HG03521 (cell line): ENCODE data around the gene XCL1.

Source experiments
- ATAC-seq: cut with Tn5 transposase; IDR thresholded peaks from one replicate; pipeline ENCODE4 v1.9.1; 2021; ENCODE audit warnings: mild to moderate bottlenecking, moderate library complexity; ENCODE audit not compliant: unreplicated experiment

Gene XCL1

GRCh38 chr1:168603501-168604110 is 27.2 kb downstream of the XCL1 start:
- peak; percentile 54 for ATAC-seq

- no peak for ATAC-seq
Measured at GRCh38 chr1:168605443-168605842, 29.0 kb downstream of the XCL1 start.

DNA sequence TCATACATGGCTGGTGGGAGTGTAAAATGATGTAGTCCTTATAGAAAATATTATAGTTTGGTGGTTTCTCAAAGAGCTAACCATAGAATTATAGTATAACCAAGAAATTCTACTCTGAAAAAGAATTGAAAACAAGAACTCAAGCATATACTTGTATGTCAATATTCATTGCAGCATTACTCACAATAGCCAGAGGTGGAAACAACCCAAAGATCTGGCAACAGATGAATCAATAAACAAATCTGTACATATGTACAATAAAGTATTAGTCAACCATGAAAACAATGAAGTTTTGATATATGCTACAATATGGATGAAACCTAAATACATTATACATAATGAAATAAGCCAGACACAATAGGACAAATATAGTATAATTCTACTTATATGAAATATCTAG is 29.7 kb downstream of the XCL1 start:
- ATAC-seq, result no peak

DNA sequence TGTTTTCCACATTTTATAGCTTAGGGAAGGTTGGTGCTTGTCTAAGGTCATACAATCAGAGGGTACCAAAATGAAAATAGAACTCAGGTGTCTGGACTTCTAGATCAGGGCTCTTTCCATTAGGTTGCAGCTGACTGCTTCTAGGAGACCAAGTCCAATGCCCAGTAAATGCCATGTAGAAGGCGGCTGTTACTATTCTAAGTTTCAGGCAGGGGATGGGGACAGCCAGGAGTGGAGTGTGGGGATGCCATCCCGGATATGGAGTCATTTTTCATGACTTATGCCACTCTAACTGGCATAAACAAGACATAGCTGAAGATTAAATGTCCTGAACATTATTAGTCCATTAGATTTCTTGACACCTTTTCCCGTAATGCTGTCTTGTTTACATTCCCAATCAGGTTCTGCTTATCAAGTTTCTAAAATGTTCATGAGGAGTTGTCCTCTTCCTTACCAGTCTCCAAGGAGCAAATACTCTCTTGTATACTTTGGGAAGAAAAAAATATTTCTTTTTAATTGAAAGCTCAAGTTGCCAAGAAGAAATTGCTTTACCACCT is 31.5 kb downstream of the XCL1 start:
- no peak for ATAC-seq

DNA sequence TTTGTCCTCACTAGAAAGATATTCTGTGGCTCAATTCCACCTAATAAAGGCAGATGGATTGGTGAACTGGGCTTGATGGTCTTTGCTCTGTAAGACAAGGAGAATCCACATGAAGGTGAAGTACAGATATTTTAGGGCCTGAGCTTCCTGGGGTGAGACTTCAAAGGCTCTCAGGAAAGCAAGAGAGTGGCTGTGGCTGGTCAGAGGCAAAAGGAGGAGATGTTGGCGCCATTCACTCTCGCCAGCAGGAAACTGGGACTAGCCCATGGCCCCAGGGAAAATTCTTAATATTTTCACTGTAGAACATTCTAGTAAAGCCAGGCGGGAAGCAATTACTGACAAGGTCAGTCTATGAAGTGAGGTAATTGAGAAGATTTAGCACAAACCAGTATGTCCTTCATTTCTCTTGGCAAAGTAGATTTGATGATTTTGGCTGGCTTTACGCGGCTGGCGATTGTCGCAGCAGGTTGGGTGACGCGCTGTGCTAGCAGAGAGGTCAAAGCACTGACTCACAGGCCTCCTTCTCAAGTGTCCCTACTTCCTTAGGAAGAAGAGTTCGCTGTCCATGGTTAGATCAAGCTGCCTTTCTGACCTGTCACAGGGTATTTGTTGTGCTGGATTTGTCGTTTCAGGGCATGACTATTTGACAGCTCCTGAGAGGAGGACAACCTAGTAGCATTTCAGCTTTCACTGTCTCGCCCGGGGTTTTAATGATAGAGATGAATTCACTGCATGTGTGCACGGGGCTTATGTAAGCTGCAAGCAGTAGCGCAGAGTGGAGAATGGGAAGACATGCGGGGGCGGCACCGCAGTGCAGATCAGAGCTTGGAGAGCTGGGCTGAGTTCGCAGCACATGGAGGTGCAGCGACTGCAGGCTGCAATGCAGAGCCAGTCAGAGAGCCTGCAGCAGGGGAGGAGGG is 32.7 kb downstream of the XCL1 start:
- no peak for ATAC-seq

- no peak for ATAC-seq
Measured at GRCh38 chr1:168609741-168610510, 33.5 kb downstream of the XCL1 start.

GRCh38 chr1:168613038-168613451 is 36.6 kb downstream of the XCL1 start:
- ATAC-seq, result no peak

DNA sequence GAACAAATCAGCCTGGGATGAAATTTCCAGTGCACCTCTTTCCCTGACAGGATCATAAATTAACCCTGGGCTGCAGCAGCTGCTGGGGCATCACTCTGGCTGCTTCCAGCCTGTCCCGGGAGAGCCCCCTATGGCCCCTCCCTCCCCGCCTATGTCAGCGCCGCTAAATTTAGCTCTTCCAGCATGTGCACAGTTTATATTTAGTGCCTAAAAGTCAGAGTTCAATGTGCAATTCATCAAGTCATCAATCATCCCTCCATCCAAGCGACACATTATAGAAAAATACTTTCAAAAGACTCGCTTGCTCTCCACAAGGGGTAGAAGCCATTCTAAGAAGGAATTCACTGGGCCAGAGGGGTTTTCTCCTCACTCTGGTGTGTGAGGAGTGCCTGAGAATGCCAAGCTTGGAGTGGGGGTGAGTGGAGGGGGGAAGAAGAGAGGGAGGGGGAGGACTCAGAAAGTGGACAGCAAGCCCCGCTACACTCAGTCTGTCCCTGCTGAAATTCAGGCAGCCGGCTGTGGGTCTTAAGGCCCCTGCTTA is 37.4 kb downstream of the XCL1 start:
- no peak for ATAC-seq

- ATAC-seq, result no peak
Measured at GRCh38 chr1:168614235-168614634, 37.8 kb downstream of the XCL1 start.

DNA sequence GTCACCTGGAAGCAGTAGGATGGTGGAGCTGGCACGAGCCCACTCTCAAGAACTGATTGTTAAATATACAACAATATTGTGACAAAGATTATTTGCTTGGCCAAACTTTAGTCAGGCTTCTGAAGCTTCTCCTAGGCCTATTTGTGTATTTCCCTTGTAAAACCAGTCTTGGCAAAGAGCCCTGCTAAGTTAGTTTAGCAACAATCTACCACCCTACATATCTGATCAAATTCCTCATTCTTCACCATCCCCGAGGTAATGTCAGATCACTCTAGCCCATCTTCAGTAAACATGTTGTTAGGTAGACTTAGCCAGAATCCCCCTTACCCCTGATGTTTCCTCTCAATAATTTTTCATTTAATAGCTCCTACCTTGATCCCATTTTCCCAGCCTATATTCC is 39.6 kb downstream of the XCL1 start:
- no peak for ATAC-seq

DNA sequence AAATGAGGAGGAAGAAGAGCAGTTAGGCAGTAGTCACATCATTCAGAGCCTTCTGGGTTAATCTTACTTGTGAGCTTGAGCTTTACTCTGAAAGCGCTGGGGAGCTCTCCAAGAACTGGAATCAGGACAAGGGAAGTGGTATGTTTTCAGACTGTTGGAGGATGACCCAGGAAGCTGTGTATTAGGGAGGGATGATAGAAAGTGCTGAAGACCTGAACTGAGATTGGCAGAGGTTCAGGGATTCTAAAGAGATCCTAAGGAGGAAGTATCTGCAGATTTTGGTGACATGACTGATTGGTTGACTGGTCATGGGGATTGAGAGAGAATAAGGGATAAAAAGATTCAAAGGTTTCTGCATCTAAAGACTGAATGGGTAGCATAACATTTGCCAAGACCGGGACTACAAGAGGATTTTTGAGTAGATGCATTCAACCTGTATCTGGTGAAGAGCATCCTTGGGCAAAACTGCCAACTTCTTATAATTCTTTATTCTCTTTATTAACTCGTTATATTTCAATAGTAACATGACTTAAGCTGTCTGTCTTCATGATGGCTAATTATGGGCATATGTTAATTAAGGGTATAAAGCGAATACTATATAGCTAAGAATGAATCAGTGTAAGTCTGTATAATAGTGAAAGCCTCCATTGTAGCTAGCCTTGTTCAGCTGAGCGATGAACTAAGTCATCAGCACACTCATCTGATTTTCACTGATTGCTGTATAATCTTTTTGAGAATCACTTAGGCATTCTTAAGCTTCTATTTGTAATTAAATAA is 41.8 kb downstream of the XCL1 start:
- ATAC-seq, result no peak

- ATAC-seq, result no peak
Measured at GRCh38 chr1:168618886-168619285, 42.5 kb downstream of the XCL1 start.

GRCh38 chr1:168621356-168621755 is 45.0 kb downstream of the XCL1 start:
- ATAC-seq, result no peak

GRCh38 chr1:168623003-168623828 is 46.8 kb downstream of the XCL1 start:
- no peak for ATAC-seq

DNA sequence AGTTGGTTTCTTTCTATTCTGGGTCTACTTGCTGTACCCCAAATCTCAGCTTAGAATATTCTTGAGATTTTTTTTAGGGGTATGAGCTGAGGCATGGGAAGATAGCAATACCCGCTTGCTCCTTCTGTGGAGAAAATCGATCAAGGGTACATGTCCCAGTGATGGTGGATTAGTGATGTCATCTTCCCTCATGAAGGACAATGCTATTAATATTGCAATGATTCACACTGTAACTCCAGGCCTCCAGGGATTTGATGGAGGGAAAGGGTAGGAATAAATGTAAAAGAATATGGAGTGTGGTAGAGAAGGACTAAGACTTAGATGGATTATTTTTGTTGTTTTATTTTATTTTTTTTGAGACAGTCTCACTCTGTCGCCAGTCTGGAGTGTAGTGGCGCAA is 47.4 kb downstream of the XCL1 start:
- ATAC-seq, result no peak

DNA sequence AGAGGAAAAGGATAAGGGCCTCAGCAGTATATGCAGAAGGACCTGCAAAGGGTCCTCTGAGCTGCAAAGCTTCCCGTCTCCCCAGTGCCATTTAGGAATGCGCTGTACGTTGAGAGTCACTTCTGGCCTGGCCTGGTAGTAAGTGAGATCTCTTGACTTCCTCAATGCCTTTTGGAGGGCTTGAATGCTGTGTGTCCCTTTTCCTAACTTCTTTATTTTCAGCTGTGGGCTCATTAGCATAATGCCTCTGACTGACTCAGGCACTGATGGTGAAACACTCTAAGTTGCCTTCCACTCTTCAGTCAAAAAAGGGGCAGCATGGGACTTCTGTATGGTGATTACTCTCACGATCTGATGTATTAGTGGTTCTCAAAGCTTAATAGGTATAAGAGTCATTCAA is 49.9 kb downstream of the XCL1 start:
- ATAC-seq, result no peak

GRCh38 chr1:168627370-168627769 is 51.0 kb downstream of the XCL1 start:
- ATAC-seq, result no peak

DNA sequence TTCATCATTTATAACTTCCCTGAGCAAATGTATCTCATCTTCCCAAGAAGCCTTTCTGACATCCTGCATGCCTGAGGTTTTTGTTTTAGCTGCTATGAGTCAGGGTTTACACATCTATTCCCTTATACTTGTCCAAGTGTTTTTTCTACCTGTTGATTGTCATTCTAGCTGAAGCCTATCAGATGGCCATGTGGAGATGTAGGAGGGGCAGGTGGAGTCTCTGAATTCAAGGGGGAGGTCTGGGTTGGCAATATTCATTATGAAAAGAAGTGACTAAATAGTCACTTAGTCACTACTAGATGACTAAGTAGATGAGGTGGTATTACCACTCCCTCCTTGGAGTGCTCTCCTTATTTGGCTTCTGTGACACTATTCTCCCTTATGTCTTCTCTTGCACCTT is 52.4 kb downstream of the XCL1 start:
- no peak for ATAC-seq

GRCh38 chr1:168629466-168629865 is 53.1 kb downstream of the XCL1 start:
- no peak for ATAC-seq
